Activated naive CD4-positive, alpha-beta T cell treated with anti-CD3 and anti-CD28 coated beads, Interleukin-2, amount 50 U/mL, for 16 hours (primary cell): Measurements from ENCODE around the gene CDK9.
"Not testable (repeated sequence)": the region's sequence is repeated elsewhere in the genome, so short reads cannot be mapped to it uniquely, and the experiment has no call there.

Experiments
- DNase-seq: peaks from one replicate; pipeline ENCODE4 v3.0.0-alpha.2; 2020

Gene CDK9

GRCh38 chr9:127785933-127786772, at the start of gene CDK9:
Gene CDK9, plus strand, starts transcription at chr9:127786034. Its CDS starts 115 bp downstream, at chr9:127786149.
- DNase-seq = peak; percentile 93

GRCh38 chr9:127738666-127739065, 47.2 kb upstream of the CDK9 start:
- DNase-seq = no peak

- DNase-seq = no peak
Measured at GRCh38 chr9:127739614-127740330, 46.1 kb upstream of the CDK9 start.

GRCh38 chr9:127741831-127742434, 43.9 kb upstream of the CDK9 start:
- DNase-seq = no peak

GRCh38 chr9:127742435-127743088, 43.3 kb upstream of the CDK9 start:
- DNase-seq = no peak

- no peak for DNase-seq
Measured at GRCh38 chr9:127744398-127745110, 41.3 kb upstream of the CDK9 start.

GRCh38 chr9:127746959-127747569, 38.8 kb upstream of the CDK9 start:
- DNase-seq = no peak

GRCh38 chr9:127749090-127749787, 36.6 kb upstream of the CDK9 start:
- DNase-seq = no peak

- no peak for DNase-seq
Measured at GRCh38 chr9:127751269-127752054, 34.4 kb upstream of the CDK9 start.

GRCh38 chr9:127753148-127753547, 32.7 kb upstream of the CDK9 start:
- DNase-seq = no peak

- no peak for DNase-seq
Measured at GRCh38 chr9:127753622-127754021, 32.2 kb upstream of the CDK9 start.

GRCh38 chr9:127754099-127755060, 31.5 kb upstream of the CDK9 start:
- DNase-seq = no peak

GRCh38 chr9:127755061-127756060, 30.5 kb upstream of the CDK9 start:
- DNase-seq = no peak

GRCh38 chr9:127756233-127756632, 29.6 kb upstream of the CDK9 start:
- no peak for DNase-seq

GRCh38 chr9:127756776-127757175, 29.1 kb upstream of the CDK9 start:
- DNase-seq = not testable (repeated sequence)

- no peak for DNase-seq
Measured at GRCh38 chr9:127758843-127759242, 27.0 kb upstream of the CDK9 start.

- DNase-seq = no peak
Measured at GRCh38 chr9:127761061-127761460, 24.8 kb upstream of the CDK9 start.

- no peak for DNase-seq
Measured at GRCh38 chr9:127761491-127761956, 24.3 kb upstream of the CDK9 start.
